Cardiac fibroblast (primary cell): ENCODE measurements around the gene FBXL13.
A peak's percentile ranks its signal among the peaks of the same experiment; 100 is the strongest.
"Not testable (repeated sequence)": the region's sequence is repeated elsewhere in the genome, so short reads cannot be mapped to it uniquely, and the experiment has no call there.

ENCODE experiments used
- DNase-seq, 2 donors: peaks; one replicate each; pipeline versions ENCODE4 v3.0.0 to v3.0.0-alpha.2; 2010; ENCODE audit warnings: low read depth in 2 of 2
- H3K4me3 ChIP-seq, 2 donors: replicated peaks in 1 of 2; 1 replicate in 1 of 2; 2 replicates in 1 of 2; pipeline ENCODE4 v1.5.1; 2011; ENCODE audit warnings: low read depth in 2 of 2, low read length in 2 of 2, mild to moderate bottlenecking in 2 of 2, moderate library complexity in 1 of 2
- TF ChIP-seq, protein P1 (sequence below): IDR thresholded peaks from one replicate; pipeline ENCODE4 v1.5.1; 2011; ENCODE audit warnings: low read depth, mild to moderate bottlenecking, low read length, inconsistent platforms

The FBXL13 gene

DNA sequence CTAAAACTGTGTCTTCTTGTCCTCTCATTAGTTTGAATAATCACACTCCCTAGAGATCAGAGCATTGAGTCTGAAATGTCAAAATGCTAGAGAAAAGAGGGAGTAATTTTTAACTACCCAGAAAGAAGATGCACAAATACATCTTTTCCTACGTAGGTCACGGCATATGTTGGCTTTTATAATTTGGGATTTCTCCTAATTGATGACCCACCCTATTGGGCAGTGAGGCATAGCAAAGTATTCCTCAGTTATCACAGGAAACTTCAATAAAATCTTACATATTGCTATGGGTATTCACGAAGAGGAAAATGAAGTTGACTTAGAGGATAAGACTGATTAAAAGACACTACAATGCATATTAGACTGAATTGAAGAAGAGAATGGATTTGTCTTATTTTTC lies 25.8 kb upstream of the FBXL13 start:
- DNase-seq, result no peak
- TF ChIP-seq, protein P1, sequence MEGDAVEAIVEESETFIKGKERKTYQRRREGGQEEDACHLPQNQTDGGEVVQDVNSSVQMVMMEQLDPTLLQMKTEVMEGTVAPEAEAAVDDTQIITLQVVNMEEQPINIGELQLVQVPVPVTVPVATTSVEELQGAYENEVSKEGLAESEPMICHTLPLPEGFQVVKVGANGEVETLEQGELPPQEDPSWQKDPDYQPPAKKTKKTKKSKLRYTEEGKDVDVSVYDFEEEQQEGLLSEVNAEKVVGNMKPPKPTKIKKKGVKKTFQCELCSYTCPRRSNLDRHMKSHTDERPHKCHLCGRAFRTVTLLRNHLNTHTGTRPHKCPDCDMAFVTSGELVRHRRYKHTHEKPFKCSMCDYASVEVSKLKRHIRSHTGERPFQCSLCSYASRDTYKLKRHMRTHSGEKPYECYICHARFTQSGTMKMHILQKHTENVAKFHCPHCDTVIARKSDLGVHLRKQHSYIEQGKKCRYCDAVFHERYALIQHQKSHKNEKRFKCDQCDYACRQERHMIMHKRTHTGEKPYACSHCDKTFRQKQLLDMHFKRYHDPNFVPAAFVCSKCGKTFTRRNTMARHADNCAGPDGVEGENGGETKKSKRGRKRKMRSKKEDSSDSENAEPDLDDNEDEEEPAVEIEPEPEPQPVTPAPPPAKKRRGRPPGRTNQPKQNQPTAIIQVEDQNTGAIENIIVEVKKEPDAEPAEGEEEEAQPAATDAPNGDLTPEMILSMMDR, result no peak
- H3K4me3 ChIP-seq, result no peak overlapping the region

GRCh38 chr7:103097041-103097440 lies 22.4 kb upstream of the FBXL13 start:
- no peak for DNase-seq
- TF ChIP-seq, protein P1, result no peak
- no peak overlapping the region for H3K4me3 ChIP-seq

- H3K4me3 ChIP-seq, DNase-seq: not testable (repeated sequence)
These were observed 21.0 kb upstream of the FBXL13 start for GRCh38 chr7:103095558-103095957.

- peak; percentile 17 for DNase-seq
- TF ChIP-seq, protein P1, result peak; percentile 1
These were observed 19.5 kb upstream of the FBXL13 start for GRCh38 chr7:103094102-103094501.

DNA sequence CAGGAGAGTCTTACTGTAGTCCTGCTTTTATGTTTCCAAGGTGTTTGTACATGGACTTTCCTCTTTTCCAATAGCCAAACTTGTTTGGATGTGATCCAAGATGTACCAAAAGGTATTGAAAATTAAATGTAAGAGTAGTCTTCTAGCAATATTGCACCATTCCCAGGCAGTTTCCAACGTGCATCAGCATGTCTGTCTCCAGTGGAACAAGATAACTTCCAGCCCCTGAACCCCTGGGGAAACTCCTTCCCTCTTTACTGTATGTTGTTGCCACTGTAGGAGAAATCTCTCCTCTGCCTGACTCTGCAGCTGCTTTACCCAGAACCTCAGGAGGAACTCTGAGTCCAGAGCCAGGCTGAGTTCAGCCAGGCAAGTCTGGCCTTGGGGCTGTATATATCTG lies 18.8 kb upstream of the FBXL13 start:
- TF ChIP-seq, protein P1, result no peak

More at GRCh38 chr7:103094102-103094501, 19.5 kb upstream of the FBXL13 start:
- H3K4me3 ChIP-seq, result no peak overlapping the region

DNA sequence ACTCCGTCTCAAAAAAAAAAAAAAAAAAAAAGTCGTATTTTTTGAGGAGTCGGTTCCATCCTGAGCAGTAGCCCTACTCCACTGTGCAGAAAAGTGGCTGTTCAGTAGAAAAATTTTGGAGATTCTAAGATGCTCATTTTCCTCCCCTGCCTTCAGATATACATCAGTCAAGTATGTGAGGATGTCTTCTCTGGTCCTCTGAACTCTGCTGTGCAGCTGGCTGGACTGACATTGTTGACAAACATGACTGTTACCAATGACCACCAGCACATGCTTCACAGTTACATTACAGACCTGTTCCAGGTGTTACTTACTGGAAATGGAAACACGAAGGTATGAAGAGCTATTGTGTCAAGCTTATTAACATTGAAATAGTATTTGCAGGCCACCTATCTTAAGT lies 17.7 kb upstream of the FBXL13 start:
- not testable (repeated sequence) for H3K4me3 ChIP-seq

More for the DNA sequence above, 18.8 kb upstream of the FBXL13 start:
- no peak overlapping the region for H3K4me3 ChIP-seq
- DNase-seq, result no peak

DNA sequence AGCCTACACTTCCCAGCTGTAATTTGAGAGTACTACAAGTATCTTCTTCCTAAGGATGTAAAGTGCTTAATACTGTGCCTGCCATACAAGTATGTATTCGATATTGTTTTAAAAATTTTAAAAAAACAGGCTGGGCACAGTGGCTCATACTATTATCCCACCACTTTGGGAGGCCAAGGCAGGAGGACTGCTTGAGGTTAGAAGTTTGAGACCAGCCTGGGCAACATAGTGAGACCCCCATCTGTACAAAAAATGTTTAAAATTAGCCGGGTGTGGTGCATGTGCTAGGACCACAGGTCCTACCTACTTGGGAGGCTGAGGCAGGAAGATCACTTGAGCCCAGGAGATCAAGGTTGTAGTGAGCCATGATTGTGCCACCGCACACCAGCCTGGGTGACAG lies 8.6 kb upstream of the FBXL13 start:
- no peak for DNase-seq
- H3K4me3 ChIP-seq, result no peak overlapping the region
- TF ChIP-seq, protein P1, result no peak

More for the DNA sequence above, 17.7 kb upstream of the FBXL13 start:
- not testable (repeated sequence) for DNase-seq

DNA sequence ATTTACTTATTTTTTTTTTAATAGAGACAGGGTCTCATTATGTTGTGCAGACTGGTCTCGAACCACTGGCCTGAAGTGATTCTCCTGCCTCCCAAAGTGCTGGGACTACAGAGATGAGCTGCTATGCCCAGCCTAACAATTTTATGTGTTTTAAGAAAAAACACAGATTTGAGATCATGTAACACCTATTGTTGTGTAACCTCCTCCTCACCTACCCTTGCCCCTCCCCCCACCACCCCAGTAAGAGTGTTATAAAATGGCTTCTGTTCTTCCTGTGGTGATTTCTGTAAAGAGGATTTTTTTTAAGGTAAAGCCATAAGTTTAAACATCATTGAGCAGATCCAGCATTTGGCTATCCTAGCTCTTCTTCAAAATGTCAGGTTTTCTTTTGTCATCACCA lies 7.9 kb upstream of the FBXL13 start:
- no peak overlapping the region for H3K4me3 ChIP-seq
- TF ChIP-seq, protein P1, result no peak

More for the DNA sequence above, 7.9 kb upstream of the FBXL13 start:
- DNase-seq, result no peak
